Measurements from ENCODE around the gene ASIC1.

ASIC1 gene

DNA sequence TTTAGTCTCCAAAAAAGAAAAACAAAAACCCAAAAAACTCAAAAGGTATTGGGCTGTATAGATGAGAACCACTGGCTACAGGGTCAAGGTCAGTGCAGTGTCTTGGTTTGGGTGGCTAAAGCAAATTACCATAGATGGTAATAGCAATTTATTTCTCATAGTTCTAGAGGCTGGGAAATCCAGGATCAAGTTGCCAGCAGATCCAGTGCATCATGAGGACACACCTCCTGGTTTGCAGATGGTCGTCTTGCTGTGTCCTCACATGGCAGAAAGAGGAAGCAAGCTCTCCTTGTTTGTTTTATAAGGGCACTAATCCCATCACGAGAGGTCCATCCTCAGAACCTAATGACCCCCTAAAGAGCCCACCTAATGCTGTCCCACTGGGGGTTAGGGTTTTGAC is 65.8 kb downstream of the ASIC1 start:
- H3K4me3 ChIP-seq (ENCODE audit: low read depth, low read length) = no peak overlapping the region
- no peak for DNase-seq (ENCODE audit: low read depth)

DNA sequence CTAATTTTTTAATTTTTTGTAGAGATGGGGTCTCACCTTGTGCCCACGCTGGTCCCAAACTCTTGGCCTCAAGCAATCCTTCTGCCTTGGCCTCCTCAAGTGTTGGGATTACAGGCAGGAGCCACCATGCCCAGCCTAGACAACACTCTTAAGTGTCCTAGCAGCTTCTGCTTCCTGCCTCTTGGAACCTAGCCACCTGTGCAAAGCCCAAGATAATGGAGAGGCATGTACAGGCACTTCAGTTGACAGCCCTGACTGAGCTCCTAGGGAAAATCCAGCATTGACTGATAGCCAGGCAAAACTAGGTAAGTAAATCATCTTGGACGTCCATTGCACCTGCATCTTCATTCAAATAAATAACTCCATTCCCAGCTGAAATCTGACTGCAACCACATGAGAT is 70.2 kb downstream of the ASIC1 start:
- H3K4me3 ChIP-seq (ENCODE audit: low read depth, low read length) = no peak overlapping the region
- DNase-seq (ENCODE audit: low read depth) = no peak

DNA sequence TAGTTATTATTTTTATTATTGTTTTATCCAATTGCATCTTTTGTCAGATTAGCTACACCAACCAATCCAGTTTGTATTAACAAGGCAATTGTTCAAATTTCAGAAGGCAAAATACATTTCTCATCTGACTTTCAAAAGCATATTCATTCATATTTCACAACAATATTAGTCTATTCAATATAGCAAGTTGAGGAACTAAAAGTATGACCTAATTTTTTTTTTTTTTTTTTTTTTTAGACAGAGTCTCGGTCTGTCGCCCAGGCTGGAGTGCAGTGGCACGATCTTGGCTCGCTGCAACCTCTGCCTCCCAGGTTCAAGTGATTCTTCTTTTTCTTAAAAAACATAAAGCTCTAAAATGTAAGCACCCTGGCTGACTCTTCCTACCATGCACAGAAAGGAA is 71.9 kb downstream of the ASIC1 start:
- DNase-seq (ENCODE audit: low read depth) = no peak
- no peak overlapping the region for H3K4me3 ChIP-seq (ENCODE audit: low read depth, low read length)

DNA sequence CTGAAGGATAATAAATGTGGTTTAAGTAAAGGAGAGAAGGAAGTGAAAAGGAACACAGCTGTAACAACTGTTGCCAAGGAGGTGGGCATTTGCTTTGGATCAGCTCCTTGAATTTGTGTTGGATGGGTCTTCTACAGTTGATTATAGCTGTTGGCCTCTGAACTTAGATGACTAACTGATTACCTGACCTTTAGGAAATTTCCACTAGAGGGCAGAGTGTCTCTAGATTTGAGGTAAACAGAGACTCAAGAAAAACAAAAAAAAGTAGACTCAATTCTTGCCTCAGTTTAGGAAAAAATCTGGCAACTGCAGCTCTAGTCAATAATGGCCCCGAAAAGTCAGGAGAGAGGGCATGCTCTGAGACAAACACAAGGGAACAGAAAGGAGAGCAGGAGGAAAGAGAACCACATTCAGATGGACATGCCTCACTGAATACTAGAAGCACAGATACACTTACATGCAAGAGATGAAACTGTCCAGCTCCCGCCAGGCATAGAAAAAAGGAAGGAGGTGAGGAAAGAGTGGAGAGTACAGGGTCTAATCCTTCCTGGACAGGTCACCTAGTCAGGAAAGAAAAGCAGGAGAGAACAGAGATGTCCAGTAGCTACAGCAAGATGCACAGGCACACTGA is 75.2 kb downstream of the ASIC1 start:
- no peak overlapping the region for H3K4me3 ChIP-seq (ENCODE audit: low read depth, low read length)
- no peak for DNase-seq (ENCODE audit: low read depth)

Measured in skeletal muscle cell (primary cell).